GM23338 (cell line): ENCODE measurements around the gene CBX8. TPM values are rescaled to one million over a fixed set of nuclear protein-coding genes. Genes with fewer than 3 reads are reported as not detected.

ENCODE experiments used
- ATAC-seq: fragments of 200-7000 bp; cut with Tn5 transposase; 3 replicates; pipeline ENCODE4 v1.9.1; 2020
- DNase-seq: peaks from one replicate; pipeline ENCODE4 v3.0.0-alpha.2; 2015; ENCODE audit warnings: low spot score
- H2AFZ ChIP-seq: fragments of 200-600 bp; sonication (generic); 2 replicates; pipeline ENCODE4 v1.8.0; 2016; ENCODE audit warnings: antibody characterized with exemption, mild to moderate bottlenecking, moderate library complexity
- H3F3A ChIP-seq: fragments of 200-600 bp; sonication (generic); replicated peaks from 2 replicates; pipeline ENCODE4 v1.8.0; 2017; ENCODE audit warnings: antibody characterized with exemption, mixed run types, low read depth
- H3K27ac ChIP-seq: fragments of 200-600 bp; sonication (generic); 2 replicates; pipeline ENCODE4 v1.6.1; 2016; ENCODE audit warnings: low read depth
- H3K27me3 ChIP-seq: fragments of 200-600 bp; sonication (generic); 2 replicates; pipeline ENCODE4 v1.8.0; 2016; ENCODE audit warnings: mild to moderate bottlenecking, mixed run types, moderate library complexity; ENCODE audit not compliant: insufficient read depth
- H3K36me3 ChIP-seq: fragments of 200-600 bp; sonication (generic); 2 replicates; pipeline ENCODE4 v1.8.0; 2016; ENCODE audit warnings: mild to moderate bottlenecking; ENCODE audit not compliant: insufficient read depth
- H3K4me1 ChIP-seq: fragments of 200-600 bp; sonication (generic); 2 replicates; pipeline ENCODE4 v1.8.0; 2016; ENCODE audit warnings: mild to moderate bottlenecking, moderate library complexity; ENCODE audit not compliant: insufficient read depth
- H3K4me2 ChIP-seq: fragments of 200-600 bp; sonication (generic); 2 replicates; pipeline ENCODE4 v1.7.1; 2017; ENCODE audit warnings: mixed run types
- H3K4me3 ChIP-seq: fragments of 200-600 bp; sonication (generic); 2 replicates; pipeline ENCODE4 v1.6.1; 2016; ENCODE audit warnings: mixed run types
- H3K79me2 ChIP-seq: fragments of 200-600 bp; sonication (generic); replicated peaks from 2 replicates; pipeline ENCODE4 v1.8.0; 2017; ENCODE audit warnings: mild to moderate bottlenecking; ENCODE audit not compliant: insufficient read depth
- H3K9me2 ChIP-seq: fragments of 200-600 bp; sonication (generic); 2 replicates; pipeline ENCODE4 v1.8.0; 2017; ENCODE audit not compliant: insufficient read depth
- H4K20me1 ChIP-seq: fragments of 200-600 bp; sonication (generic); replicated peaks from 2 replicates; pipeline ENCODE4 v1.8.0; 2017; ENCODE audit warnings: mild to moderate bottlenecking; ENCODE audit not compliant: insufficient read depth
- H3K27ac Mint-ChIP-seq: 2 replicates; pipeline ENCODE4 v1.8.0; 2020; ENCODE audit warnings: inconsistent platforms, mild to moderate bottlenecking, moderate library complexity, mixed read lengths
- H3K27me3 Mint-ChIP-seq: 3 replicates; pipeline ENCODE4 v1.8.0; 2022; ENCODE audit warnings: low read depth, mild to moderate bottlenecking, moderate library complexity, mixed read lengths, inconsistent platforms; ENCODE audit not compliant: insufficient read depth, poor library complexity
- H3K36me3 Mint-ChIP-seq: 3 replicates; pipeline ENCODE4 v1.8.0; 2021; ENCODE audit warnings: low read depth, mild to moderate bottlenecking, inconsistent platforms, moderate library complexity, mixed read lengths
- H3K4me1 Mint-ChIP-seq: 3 replicates; pipeline ENCODE4 v1.8.0; 2020; ENCODE audit warnings: mild to moderate bottlenecking, inconsistent platforms, mixed read lengths
- H3K4me3 Mint-ChIP-seq: 3 replicates; pipeline ENCODE4 v1.8.0; 2021; ENCODE audit warnings: moderate library complexity, mild to moderate bottlenecking, inconsistent platforms, mixed read lengths
- H3K9me3 Mint-ChIP-seq: 3 replicates; pipeline ENCODE4 v1.8.0; 2020; ENCODE audit warnings: moderate library complexity, mild to moderate bottlenecking, inconsistent platforms, mixed read lengths
- CREB1 ChIP-seq: fragments of 250-450 bp; sonication (Bioruptor Pico); IDR thresholded peaks from 2 replicates; pipeline ENCODE4 v1.5.0; 2020; ENCODE audit warnings: low read depth, mild to moderate bottlenecking, moderate library complexity
- polyA plus RNA-seq: library from polyadenylated mRNA; unstranded; fragments of >200 nt; fragmentation: Nextera tagmentation; extraction: Ambion mirVana; gene quantifications from 2 replicates; pipeline ENCODE4 v1.2.1, GENCODE V29; 2016
- total RNA-seq: library from RNA; depleted of rRNA; stranded (reverse); fragments of >200 nt; shearing (Covaris generic); gene quantifications from 2 replicates; pipeline ENCODE4 v1.2.3, GENCODE V29; 2014
- TF ChIP-seq, protein P1 (sequence below): fragments of 250-450 bp; sonication (Bioruptor Pico); IDR thresholded peaks from 2 replicates; pipeline ENCODE4 v1.5.0; 2020; ENCODE audit warnings: mild to moderate bottlenecking, moderate library complexity
- TF ChIP-seq, protein P2 (sequence below), 2 experiments: fragments of 200-600 bp in 1 of 2; sonication (generic) in 1 of 2; conservative IDR thresholded peaks; 2 replicates each; pipeline versions ENCODE4 v1.5.1 to v1.6.1; 2016 to 2017; ENCODE audit warnings: antibody characterized with exemption in 2 of 2, low read depth in 2 of 2, mild to moderate bottlenecking in 2 of 2, moderate library complexity in 1 of 2

Gene CBX8
- total and polyA plus RNA-seq, 2 experiments from 2014 or later: 1.0 to 1.3 TPM

DNA sequence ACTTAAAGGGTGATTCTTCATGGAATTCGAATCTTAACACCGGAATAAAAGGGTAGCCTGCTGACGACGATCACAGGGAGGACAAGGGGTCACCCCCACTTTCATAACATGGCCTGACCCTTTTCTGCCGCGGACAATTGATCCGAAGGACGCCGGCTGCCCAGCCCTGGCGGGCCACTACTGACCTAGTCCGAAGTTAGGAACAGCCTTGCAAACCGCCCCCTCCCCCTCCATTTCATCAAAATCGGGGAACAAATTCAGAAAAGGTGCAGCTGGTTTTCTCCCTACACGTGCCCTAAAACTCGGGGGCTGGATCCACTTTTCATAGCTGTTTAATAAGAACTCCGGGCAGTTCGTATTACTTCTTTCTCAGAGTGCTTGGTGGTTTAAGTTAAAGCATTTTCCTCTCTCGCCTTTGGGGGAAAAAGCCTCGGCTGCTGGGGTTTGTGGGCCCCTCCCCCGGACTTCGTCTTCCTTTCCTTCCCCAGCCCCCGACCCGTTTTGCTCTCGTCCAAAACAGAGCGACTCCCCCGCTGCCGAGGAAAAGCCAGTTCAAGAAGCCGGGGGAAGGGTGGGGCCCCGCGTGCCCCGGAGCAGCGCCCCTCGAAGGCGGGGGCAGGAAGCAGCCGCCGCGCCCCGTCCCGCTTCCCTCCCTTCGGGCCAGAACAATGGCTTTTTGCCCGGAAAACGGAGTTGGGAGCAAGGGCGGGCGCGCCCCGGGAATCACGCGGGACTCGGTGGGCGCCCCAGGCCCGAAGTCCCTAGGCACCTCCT is 19.6 kb downstream of the CBX8 start:
- Histone ChIP-seq H3K9me2 (no peaks in the 10 kb centered on the region), H2AFZ (no peak overlapping the region), H3K4me1 (peaks cover 23% of the 10 kb centered on the region), H3K27me3 (peaks cover 12% of the 10 kb centered on the region), H3K79me2 (peaks cover 30% of the 10 kb centered on the region), H3F3A (peaks cover 15% of the 10 kb centered on the region; the same call in 1 of the 2 replicates), H4K20me1 (peaks cover 27% of the 10 kb centered on the region), H3K4me3 (peak overlapping the region; percentile 54), H3K27ac (peak overlapping the region; percentile 83), H3K36me3 (peaks cover 8% of the 10 kb centered on the region; the same call in 1 of the 2 replicates), H3K4me2 (peak overlapping the region; percentile 74)
- H3K9me3 Mint-ChIP-seq: no peaks in the 10 kb centered on the region; the same call in 2 of the 3 replicates
- H3K27ac Mint-ChIP-seq: peak overlapping the region; percentile 95
- DNase-seq: peak; percentile 87
- H3K27me3 Mint-ChIP-seq: peaks cover 21% of the 10 kb centered on the region
- H3K4me1 Mint-ChIP-seq: peaks cover 44% of the 10 kb centered on the region
- TF ChIP-seq, protein P1, sequence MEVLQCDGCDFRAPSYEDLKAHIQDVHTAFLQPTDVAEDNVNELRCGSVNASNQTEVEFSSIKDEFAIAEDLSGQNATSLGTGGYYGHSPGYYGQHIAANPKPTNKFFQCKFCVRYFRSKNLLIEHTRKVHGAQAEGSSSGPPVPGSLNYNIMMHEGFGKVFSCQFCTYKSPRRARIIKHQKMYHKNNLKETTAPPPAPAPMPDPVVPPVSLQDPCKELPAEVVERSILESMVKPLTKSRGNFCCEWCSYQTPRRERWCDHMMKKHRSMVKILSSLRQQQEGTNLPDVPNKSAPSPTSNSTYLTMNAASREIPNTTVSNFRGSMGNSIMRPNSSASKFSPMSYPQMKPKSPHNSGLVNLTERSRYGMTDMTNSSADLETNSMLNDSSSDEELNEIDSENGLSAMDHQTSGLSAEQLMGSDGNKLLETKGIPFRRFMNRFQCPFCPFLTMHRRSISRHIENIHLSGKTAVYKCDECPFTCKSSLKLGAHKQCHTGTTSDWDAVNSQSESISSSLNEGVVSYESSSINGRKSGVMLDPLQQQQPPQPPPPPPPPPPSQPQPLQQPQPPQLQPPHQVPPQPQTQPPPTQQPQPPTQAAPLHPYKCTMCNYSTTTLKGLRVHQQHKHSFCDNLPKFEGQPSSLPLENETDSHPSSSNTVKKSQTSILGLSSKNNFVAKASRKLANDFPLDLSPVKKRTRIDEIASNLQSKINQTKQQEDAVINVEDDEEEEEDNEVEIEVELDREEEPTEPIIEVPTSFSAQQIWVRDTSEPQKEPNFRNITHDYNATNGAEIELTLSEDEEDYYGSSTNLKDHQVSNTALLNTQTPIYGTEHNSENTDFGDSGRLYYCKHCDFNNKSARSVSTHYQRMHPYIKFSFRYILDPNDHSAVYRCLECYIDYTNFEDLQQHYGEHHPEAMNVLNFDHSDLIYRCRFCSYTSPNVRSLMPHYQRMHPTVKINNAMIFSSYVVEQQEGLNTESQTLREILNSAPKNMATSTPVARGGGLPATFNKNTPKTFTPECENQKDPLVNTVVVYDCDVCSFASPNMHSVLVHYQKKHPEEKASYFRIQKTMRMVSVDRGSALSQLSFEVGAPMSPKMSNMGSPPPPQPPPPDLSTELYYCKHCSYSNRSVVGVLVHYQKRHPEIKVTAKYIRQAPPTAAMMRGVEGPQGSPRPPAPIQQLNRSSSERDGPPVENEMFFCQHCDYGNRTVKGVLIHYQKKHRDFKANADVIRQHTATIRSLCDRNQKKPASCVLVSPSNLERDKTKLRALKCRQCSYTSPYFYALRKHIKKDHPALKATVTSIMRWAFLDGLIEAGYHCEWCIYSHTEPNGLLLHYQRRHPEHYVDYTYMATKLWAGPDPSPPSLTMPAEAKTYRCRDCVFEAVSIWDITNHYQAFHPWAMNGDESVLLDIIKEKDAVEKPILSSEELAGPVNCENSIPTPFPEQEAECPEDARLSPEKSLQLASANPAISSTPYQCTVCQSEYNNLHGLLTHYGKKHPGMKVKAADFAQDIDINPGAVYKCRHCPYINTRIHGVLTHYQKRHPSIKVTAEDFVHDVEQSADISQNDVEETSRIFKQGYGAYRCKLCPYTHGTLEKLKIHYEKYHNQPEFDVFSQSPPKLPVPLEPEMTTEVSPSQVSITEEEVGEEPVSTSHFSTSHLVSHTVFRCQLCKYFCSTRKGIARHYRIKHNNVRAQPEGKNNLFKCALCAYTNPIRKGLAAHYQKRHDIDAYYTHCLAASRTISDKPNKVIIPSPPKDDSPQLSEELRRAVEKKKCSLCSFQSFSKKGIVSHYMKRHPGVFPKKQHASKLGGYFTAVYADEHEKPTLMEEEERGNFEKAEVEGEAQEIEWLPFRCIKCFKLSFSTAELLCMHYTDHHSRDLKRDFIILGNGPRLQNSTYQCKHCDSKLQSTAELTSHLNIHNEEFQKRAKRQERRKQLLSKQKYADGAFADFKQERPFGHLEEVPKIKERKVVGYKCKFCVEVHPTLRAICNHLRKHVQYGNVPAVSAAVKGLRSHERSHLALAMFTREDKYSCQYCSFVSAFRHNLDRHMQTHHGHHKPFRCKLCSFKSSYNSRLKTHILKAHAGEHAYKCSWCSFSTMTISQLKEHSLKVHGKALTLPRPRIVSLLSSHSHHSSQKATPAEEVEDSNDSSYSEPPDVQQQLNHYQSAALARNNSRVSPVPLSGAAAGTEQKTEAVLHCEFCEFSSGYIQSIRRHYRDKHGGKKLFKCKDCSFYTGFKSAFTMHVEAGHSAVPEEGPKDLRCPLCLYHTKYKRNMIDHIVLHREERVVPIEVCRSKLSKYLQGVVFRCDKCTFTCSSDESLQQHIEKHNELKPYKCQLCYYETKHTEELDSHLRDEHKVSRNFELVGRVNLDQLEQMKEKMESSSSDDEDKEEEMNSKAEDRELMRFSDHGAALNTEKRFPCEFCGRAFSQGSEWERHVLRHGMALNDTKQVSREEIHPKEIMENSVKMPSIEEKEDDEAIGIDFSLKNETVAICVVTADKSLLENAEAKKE (CRISPR knock-in tag): no peak
- TF ChIP-seq, protein P2, sequence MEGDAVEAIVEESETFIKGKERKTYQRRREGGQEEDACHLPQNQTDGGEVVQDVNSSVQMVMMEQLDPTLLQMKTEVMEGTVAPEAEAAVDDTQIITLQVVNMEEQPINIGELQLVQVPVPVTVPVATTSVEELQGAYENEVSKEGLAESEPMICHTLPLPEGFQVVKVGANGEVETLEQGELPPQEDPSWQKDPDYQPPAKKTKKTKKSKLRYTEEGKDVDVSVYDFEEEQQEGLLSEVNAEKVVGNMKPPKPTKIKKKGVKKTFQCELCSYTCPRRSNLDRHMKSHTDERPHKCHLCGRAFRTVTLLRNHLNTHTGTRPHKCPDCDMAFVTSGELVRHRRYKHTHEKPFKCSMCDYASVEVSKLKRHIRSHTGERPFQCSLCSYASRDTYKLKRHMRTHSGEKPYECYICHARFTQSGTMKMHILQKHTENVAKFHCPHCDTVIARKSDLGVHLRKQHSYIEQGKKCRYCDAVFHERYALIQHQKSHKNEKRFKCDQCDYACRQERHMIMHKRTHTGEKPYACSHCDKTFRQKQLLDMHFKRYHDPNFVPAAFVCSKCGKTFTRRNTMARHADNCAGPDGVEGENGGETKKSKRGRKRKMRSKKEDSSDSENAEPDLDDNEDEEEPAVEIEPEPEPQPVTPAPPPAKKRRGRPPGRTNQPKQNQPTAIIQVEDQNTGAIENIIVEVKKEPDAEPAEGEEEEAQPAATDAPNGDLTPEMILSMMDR (conservative IDR thresholded peaks at IDR 0.05; ENCODE audit: low read depth in 2 of 2): peak; percentile 49 to 54
- 0 out of 2 replicates have a peak, but pooled peaks have one; percentile 53 for TF ChIP-seq CREB1 (CRISPR knock-in tag)
- peak; percentile 46 for ATAC-seq
- H3K4me3 Mint-ChIP-seq: peak overlapping the region; percentile 85
- peaks cover 35% of the 10 kb centered on the region for H3K36me3 Mint-ChIP-seq
